Neural cell (in vitro differentiated cells): ENCODE results near the gene PBX4.

Experiments used
- EP300 ChIP-seq: fragments of 450-650 bp; conservative IDR thresholded peaks from 2 replicates; pipeline ENCODE4 v1.6.1; 2014; ENCODE audit warnings: antibody characterized with exemption, mild to moderate bottlenecking, moderate library complexity; ENCODE audit not compliant: poor library complexity, severe bottlenecking
- MXI1 ChIP-seq: fragments of 450-650 bp; conservative IDR thresholded peaks from 2 replicates; pipeline ENCODE4 v1.6.1; 2014; ENCODE audit warnings: antibody characterized with exemption, mild to moderate bottlenecking; ENCODE audit not compliant: poor library complexity, severe bottlenecking
- SMC3 ChIP-seq: fragments of 450-650 bp; conservative IDR thresholded peaks from 2 replicates; pipeline ENCODE4 v1.6.1; 2014; ENCODE audit warnings: antibody characterized with exemption, mild to moderate bottlenecking, moderate library complexity; ENCODE audit not compliant: poor library complexity
- TAF1 ChIP-seq: IDR thresholded peaks from 2 replicates; pipeline ENCODE4 v1.6.1; 2012; ENCODE audit warnings: low read depth
- TF ChIP-seq, protein P1 (sequence below): fragments of 450-650 bp; IDR thresholded peaks from 2 replicates; pipeline ENCODE4 v1.5.1; 2014; ENCODE audit warnings: antibody characterized with exemption, mild to moderate bottlenecking, moderate library complexity; ENCODE audit not compliant: poor library complexity, severe bottlenecking

DNA sequence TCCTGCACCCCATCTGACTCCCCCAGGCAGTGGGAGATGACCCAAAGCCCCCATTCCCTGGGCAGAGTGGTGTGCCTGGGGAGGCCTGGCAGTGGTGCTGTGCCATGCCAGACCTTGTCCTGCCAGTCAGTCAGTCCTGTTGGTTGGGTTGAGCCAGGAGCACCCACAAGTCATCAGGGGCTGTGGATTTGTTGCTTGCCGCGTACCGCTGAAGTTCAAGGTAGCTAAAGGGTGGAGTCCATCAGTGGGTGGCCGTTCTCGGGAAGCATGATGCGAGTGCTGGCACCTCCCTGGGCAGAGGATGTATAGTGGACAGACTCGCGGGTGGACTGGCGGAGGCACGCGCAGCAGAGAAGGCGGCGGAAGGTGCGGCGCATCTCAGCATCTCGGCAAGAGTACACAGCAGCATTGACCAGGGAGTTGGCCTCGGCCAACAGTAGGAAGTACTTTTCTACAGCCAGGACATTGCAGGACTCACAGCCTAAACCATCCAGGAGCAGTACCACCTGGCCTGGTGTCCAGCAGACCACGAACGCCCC, 5.6 kb upstream of the PBX4 start:
- TF ChIP-seq EP300 (no peak), TAF1 (no peak), MXI1 (no peak), SMC3 (no peak)
- TF ChIP-seq, protein P1, sequence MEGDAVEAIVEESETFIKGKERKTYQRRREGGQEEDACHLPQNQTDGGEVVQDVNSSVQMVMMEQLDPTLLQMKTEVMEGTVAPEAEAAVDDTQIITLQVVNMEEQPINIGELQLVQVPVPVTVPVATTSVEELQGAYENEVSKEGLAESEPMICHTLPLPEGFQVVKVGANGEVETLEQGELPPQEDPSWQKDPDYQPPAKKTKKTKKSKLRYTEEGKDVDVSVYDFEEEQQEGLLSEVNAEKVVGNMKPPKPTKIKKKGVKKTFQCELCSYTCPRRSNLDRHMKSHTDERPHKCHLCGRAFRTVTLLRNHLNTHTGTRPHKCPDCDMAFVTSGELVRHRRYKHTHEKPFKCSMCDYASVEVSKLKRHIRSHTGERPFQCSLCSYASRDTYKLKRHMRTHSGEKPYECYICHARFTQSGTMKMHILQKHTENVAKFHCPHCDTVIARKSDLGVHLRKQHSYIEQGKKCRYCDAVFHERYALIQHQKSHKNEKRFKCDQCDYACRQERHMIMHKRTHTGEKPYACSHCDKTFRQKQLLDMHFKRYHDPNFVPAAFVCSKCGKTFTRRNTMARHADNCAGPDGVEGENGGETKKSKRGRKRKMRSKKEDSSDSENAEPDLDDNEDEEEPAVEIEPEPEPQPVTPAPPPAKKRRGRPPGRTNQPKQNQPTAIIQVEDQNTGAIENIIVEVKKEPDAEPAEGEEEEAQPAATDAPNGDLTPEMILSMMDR, result no peak
